K562 (cell line): ENCODE results near the gene RUNX1. TPM values are rescaled to one million over a fixed set of nuclear protein-coding genes. Genes with fewer than 3 reads are reported as not detected.

Experiments used
- CHCHD3 ChIP-seq: fragments of 250-450 bp; sonication (Bioruptor Pico); IDR thresholded peaks from 2 replicates; pipeline ENCODE4 v2.1.2; 2022; ENCODE audit warnings: mild to moderate bottlenecking
- CTBP1 ChIP-seq: fragments of 450-650 bp; IDR thresholded peaks from 2 replicates; pipeline ENCODE4 v1.6.1; 2016; ENCODE audit warnings: borderline replicate concordance
- CXXC5 ChIP-seq: fragments of 250-450 bp; sonication (Bioruptor Pico); IDR thresholded peaks from 2 replicates; pipeline ENCODE4 v1.8.0; 2022; ENCODE audit warnings: inconsistent platforms, mild to moderate bottlenecking, moderate library complexity
- EGR1 ChIP-seq: fragments of 450-650 bp; conservative IDR thresholded peaks from 2 replicates; pipeline ENCODE4 v1.6.1; 2017; ENCODE audit warnings: mild to moderate bottlenecking
- GATA2 ChIP-seq: sonication (generic); formaldehyde crosslinking; IDR thresholded peaks from 2 replicates; pipeline ENCODE4 v1.4.0; 2020; ENCODE audit warnings: mild to moderate bottlenecking, missing genetic modification reagents
- GTF2F1 ChIP-seq: IDR thresholded peaks from 2 replicates; pipeline ENCODE4 v1.6.1; 2011; ENCODE audit warnings: low read depth, low read length, improper control_type of control experiment
- HIVEP1 ChIP-seq: fragments of 250-450 bp; sonication (Bioruptor Pico); IDR thresholded peaks from 2 replicates; pipeline ENCODE4 v1.4.0; 2020; ENCODE audit warnings: mild to moderate bottlenecking
- HMGN3 ChIP-seq: IDR thresholded peaks from 2 replicates; pipeline ENCODE4 v1.6.1; 2011; ENCODE audit warnings: borderline replicate concordance, low read depth, mild to moderate bottlenecking, mixed read lengths, low read length; ENCODE audit not compliant: insufficient read length; ENCODE audit errors: extremely low read depth
- HNRNPH1 ChIP-seq: fragments of 200-400 bp; formaldehyde crosslinking; optimal IDR thresholded peaks from 2 replicates; pipeline ENCODE3; 2017; ENCODE audit warnings: low read depth, mild to moderate bottlenecking, low read length, moderate library complexity
- L3MBTL2 ChIP-seq: fragments of 450-650 bp; IDR thresholded peaks from 2 replicates; pipeline ENCODE4 v1.6.1; 2016; ENCODE audit warnings: mild to moderate bottlenecking, moderate library complexity
- MECOM ChIP-seq: fragments of 250-450 bp; sonication (Bioruptor Pico); IDR thresholded peaks from 2 replicates; pipeline ENCODE4 v1.8.0; 2022; ENCODE audit warnings: inconsistent platforms
- MEIS2 ChIP-seq: fragments of 450-650 bp; IDR thresholded peaks from 2 replicates; pipeline ENCODE4 v1.6.1; 2014; ENCODE audit warnings: mild to moderate bottlenecking; ENCODE audit not compliant: partially characterized antibody
- NONO ChIP-seq, 2 experiments: fragments of 200-400 bp in 1 of 2; fragments of 450-650 bp in 1 of 2; formaldehyde crosslinking in 1 of 2; IDR thresholded peaks; 2 replicates each; pipeline ENCODE4 v1.6.1; 2017; ENCODE audit warnings: low read depth in 2 of 2, mild to moderate bottlenecking in 2 of 2, moderate library complexity in 2 of 2, low read length in 1 of 2
- NRF1 ChIP-seq, 2 experiments: fragments of 450-650 bp; IDR thresholded peaks in 1 of 2; conservative IDR thresholded peaks in 1 of 2; 2 replicates each; pipeline ENCODE4 v1.6.1; 2014; ENCODE audit warnings: mild to moderate bottlenecking in 2 of 2
- PRPF4 ChIP-seq: fragments of 200-400 bp; formaldehyde crosslinking; IDR thresholded peaks from one replicate; pipeline ENCODE4 v1.6.1; 2017; ENCODE audit warnings: low read length, low read depth, mild to moderate bottlenecking; ENCODE audit not compliant: insufficient read depth, poor library complexity, severe bottlenecking
- RBBP5 ChIP-seq: fragments of 200-600 bp; sonication (generic); IDR thresholded peaks from 2 replicates; pipeline ENCODE4 v1.6.1; 2012; ENCODE audit warnings: borderline replicate concordance, mild to moderate bottlenecking, low read length, control low read depth, inconsistent platforms; ENCODE audit not compliant: insufficient read depth, poor library complexity, severe bottlenecking
- RBFOX2 ChIP-seq: fragments of 200-400 bp; formaldehyde crosslinking; IDR thresholded peaks from 2 replicates; pipeline ENCODE4 v1.6.1; 2017; ENCODE audit warnings: low read depth, mild to moderate bottlenecking, low read length, moderate library complexity
- SLC30A9 ChIP-seq: fragments of 250-450 bp; sonication (Bioruptor Pico); IDR thresholded peaks from 2 replicates; pipeline ENCODE4 v1.8.0; 2022; ENCODE audit warnings: mild to moderate bottlenecking, moderate library complexity
- SREBF2 ChIP-seq: sonication (generic); formaldehyde crosslinking; IDR thresholded peaks from 2 replicates; pipeline ENCODE4 v1.4.0; 2020; ENCODE audit warnings: mild to moderate bottlenecking, missing genetic modification reagents
- TAF1 ChIP-seq: IDR thresholded peaks from 2 replicates; pipeline ENCODE4 v1.6.1; 2011; ENCODE audit warnings: mild to moderate bottlenecking, low read length, moderate library complexity; ENCODE audit not compliant: insufficient read depth, control insufficient read depth, severe bottlenecking; ENCODE audit errors: extremely low read depth
- ZNF232 ChIP-seq: sonication (generic); formaldehyde crosslinking; IDR thresholded peaks from 2 replicates; pipeline ENCODE4 v1.8.0; 2022; ENCODE audit warnings: mild to moderate bottlenecking, missing genetic modification reagents
- ZNF24 ChIP-seq: fragments of 450-650 bp; IDR thresholded peaks from 2 replicates; pipeline ENCODE4 v1.6.1; 2016
- ZNF324 ChIP-seq: fragments of 250-450 bp; sonication (Bioruptor Pico); IDR thresholded peaks from 2 replicates; pipeline ENCODE4 v1.4.0; 2020; ENCODE audit warnings: mild to moderate bottlenecking
- ZNF408 ChIP-seq: fragments of 250-450 bp; sonication (Bioruptor Pico); IDR thresholded peaks from 2 replicates; pipeline ENCODE4 v1.4.0; 2020; ENCODE audit warnings: low read depth, mild to moderate bottlenecking, moderate library complexity
- ZZZ3 ChIP-seq: fragments of 450-650 bp; IDR thresholded peaks from 2 replicates; pipeline ENCODE4 v1.6.1; 2016; ENCODE audit warnings: antibody characterized with exemption, mild to moderate bottlenecking, moderate library complexity
- polyA plus RNA-seq, 8 experiments: library from polyadenylated mRNA; depleted of rRNA in 4 of 8; stranded (reverse) in 5 of 8; unstranded in 3 of 8; fragments of >200 nt; fragmentation: Nextera tagmentation in 2 of 8; fragmentation: Illumina TruSeq in 1 of 8; extraction: Ambion mirVana in 2 of 8; extraction: Trizol in 1 of 8; gene quantifications; 2 replicates each; pipeline versions ENCODE4 v1.2.1 to v1.2.3, GENCODE V29; 2011 to 2014; ENCODE audit warnings: inconsistent platforms in 1 of 8, missing spikeins in 1 of 8
- total RNA-seq, 7 experiments: library from RNA; depleted of rRNA in 6 of 7; stranded (reverse); fragments of >200 nt in 6 of 7; fragmentation: Illumina TruSeq in 2 of 7; extraction: Trizol in 2 of 7; gene quantifications; 2 replicates each; pipeline versions ENCODE4 v1.2.1 to v1.2.3, GENCODE V29; 2011 to 2021; ENCODE audit warnings: low replicate concordance in 1 of 7
- TF ChIP-seq, protein P1 (sequence below), 2 experiments: fragments of 450-650 bp in 1 of 2; sonication (generic) in 1 of 2; formaldehyde crosslinking in 1 of 2; IDR thresholded peaks in 1 of 2; conservative IDR thresholded peaks in 1 of 2; 2 replicates each; pipeline versions ENCODE4 v1.6.1 to v1.8.1; 2016 to 2023; ENCODE audit warnings: mild to moderate bottlenecking in 2 of 2, moderate library complexity in 2 of 2, inconsistent platforms in 1 of 2, missing genetic modification reagents in 1 of 2
- TF ChIP-seq, protein P2 (sequence below): fragments of 450-650 bp; formaldehyde crosslinking; IDR thresholded peaks from 2 replicates; pipeline ENCODE4 v1.4.0; 2020; ENCODE audit warnings: mild to moderate bottlenecking, moderate library complexity

Gene RUNX1
- total and polyA plus RNA-seq, 9 of the 15 experiments (the other 6 are each of a cell fraction or from before 2014, with no cell fraction given) = 2.2 to 68.6 (median 17.8) TPM

DNA sequence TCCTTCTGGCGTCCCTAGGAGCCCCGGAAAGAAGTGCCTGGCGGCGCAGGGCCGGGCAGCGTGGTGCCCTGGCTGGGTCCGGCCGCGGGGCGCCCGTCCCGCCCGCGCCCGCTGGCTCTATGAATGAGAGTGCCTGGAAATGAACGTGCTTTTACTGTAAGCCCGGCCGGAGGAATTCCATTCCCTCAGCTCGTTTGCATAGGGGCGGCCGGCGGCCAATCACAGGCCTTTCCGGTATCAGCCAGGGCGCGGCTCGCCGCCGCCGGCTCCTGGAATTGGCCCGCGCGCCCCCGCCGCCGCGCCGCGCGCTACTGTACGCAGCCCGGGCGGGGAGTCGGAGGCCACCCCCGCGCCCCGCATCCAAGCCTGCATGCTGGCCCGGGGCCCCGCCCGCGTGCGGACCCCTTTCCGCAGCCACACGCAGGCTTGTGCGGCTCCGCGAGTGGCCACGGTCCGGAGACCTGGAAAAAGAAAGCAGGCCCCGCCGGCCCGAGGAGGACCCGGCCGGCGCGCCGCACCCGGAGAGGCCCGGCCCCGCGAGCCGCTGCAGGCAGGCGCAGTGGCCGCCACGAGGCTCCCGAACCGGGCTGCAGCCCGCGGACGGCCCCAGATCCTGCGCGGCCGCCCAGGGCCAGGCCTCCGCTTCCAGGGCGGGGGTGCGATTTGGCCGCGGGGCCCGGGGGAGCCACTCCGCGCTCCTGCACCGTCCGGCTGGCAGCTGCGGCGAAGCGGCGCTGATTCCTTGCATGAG, 160.4 kb downstream of the RUNX1 start (continued):
- no peak for TF ChIP-seq ZNF24
- TF ChIP-seq CXXC5 (CRISPR knock-in tag) = peak; percentile 91
- TF ChIP-seq SREBF2 (CRISPR knock-in tag) = no peak
- peak; percentile 99 for TF ChIP-seq CTBP1
- no peak for TF ChIP-seq MECOM (CRISPR knock-in tag)
- peak; percentile 75 for TF ChIP-seq HMGN3
- 0 out of 2 replicates have a peak, but pooled peaks have one; percentile 9 for TF ChIP-seq HIVEP1 (CRISPR knock-in tag)
- TF ChIP-seq, protein P1, sequence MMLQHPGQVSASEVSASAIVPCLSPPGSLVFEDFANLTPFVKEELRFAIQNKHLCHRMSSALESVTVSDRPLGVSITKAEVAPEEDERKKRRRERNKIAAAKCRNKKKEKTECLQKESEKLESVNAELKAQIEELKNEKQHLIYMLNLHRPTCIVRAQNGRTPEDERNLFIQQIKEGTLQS (IDR thresholded peaks at IDR 0.05) = no peak
- TF ChIP-seq, protein P1 (CRISPR knock-in tag; conservative IDR thresholded peaks at IDR 0.05) = no peak
- TF ChIP-seq, protein P2, sequence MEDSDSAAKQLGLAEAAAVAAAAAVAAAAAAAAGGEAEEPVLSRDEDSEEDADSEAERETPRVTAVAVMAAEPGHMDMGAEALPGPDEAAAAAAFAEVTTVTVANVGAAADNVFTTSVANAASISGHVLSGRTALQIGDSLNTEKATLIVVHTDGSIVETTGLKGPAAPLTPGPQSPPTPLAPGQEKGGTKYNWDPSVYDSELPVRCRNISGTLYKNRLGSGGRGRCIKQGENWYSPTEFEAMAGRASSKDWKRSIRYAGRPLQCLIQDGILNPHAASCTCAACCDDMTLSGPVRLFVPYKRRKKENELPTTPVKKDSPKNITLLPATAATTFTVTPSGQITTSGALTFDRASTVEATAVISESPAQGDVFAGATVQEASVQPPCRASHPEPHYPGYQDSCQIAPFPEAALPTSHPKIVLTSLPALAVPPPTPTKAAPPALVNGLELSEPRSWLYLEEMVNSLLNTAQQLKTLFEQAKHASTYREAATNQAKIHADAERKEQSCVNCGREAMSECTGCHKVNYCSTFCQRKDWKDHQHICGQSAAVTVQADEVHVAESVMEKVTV = no peak
- 0 out of 2 replicates have a peak, but pooled peaks have one; percentile 6 for TF ChIP-seq SLC30A9
- TF ChIP-seq TAF1 = peak; percentile 95
- TF ChIP-seq EGR1 = peak; percentile 64
- TF ChIP-seq GATA2 = no peak
- no peak for TF ChIP-seq ZZZ3
- peak; percentile 79 for TF ChIP-seq RBBP5
- no peak for TF ChIP-seq ZNF324 (CRISPR knock-in tag)
- TF ChIP-seq NONO (IDR thresholded peaks at IDR 0.05; ENCODE audit: low read depth in 2 of 2, low read length in 1 of 2) = peak; percentile 90 to 99
- no peak for TF ChIP-seq ZNF408 (CRISPR knock-in tag)
- TF ChIP-seq ZNF232 (CRISPR knock-in tag) = no peak
- TF ChIP-seq GTF2F1 = peak; percentile 90
- TF ChIP-seq CHCHD3 (CRISPR knock-in tag) = peak; percentile 91
- TF ChIP-seq PRPF4 = peak; percentile 84
- peak in 1 of 2 experiments; percentile 58; a peak in 2 of 4 replicates for TF ChIP-seq NRF1 (conservative IDR thresholded peaks at IDR 0.05 in 1 of 2, IDR thresholded peaks at IDR 0.05 in 1 of 2)
- TF ChIP-seq RBFOX2 = peak; percentile 98
- no peak for TF ChIP-seq HNRNPH1
- TF ChIP-seq MEIS2 = peak; percentile 20
- peak; percentile 82; the same call in 1 of the 2 replicates for TF ChIP-seq L3MBTL2
